Brain microvascular endothelial cell (primary cell): Measurements from ENCODE around the gene ADIPOR2.

Experiments used
- DNase-seq: peaks from one replicate; pipeline ENCODE4 v3.0.0-alpha.2; 2020
- H3K27ac ChIP-seq: fragments of 250-450 bp; sonication (Bioruptor Pico); 2 replicates; pipeline ENCODE4 v1.5.1; 2020; ENCODE audit warnings: mild to moderate bottlenecking, moderate library complexity
- H3K27me3 ChIP-seq: fragments of 250-450 bp; sonication (Bioruptor Pico); replicated peaks from 2 replicates; pipeline ENCODE4 v1.5.1; 2020; ENCODE audit warnings: mild to moderate bottlenecking
- H3K36me3 ChIP-seq: fragments of 250-450 bp; sonication (Bioruptor Pico); replicated peaks from 2 replicates; pipeline ENCODE4 v1.5.1; 2020; ENCODE audit warnings: mild to moderate bottlenecking
- H3K4me3 ChIP-seq: 2 replicates; pipeline ENCODE4 v1.5.1; 2011; ENCODE audit warnings: low read depth, mild to moderate bottlenecking, control low read depth, low read length, moderate library complexity
- in situ Hi-C: cut with HindIII; loops from 2 replicates; pipeline ENCODE4 v1.10.0; 2017; ENCODE audit warnings: low sequenced_read_pairs, low pct_ligation_motif_present
- TF ChIP-seq, protein P1 (sequence below): IDR thresholded peaks from 2 replicates; pipeline ENCODE4 v1.5.1; 2011; ENCODE audit warnings: low read depth, mild to moderate bottlenecking, moderate library complexity, low read length, control low read depth, inconsistent platforms; ENCODE audit errors: missing control alignments

ADIPOR2 gene

DNA sequence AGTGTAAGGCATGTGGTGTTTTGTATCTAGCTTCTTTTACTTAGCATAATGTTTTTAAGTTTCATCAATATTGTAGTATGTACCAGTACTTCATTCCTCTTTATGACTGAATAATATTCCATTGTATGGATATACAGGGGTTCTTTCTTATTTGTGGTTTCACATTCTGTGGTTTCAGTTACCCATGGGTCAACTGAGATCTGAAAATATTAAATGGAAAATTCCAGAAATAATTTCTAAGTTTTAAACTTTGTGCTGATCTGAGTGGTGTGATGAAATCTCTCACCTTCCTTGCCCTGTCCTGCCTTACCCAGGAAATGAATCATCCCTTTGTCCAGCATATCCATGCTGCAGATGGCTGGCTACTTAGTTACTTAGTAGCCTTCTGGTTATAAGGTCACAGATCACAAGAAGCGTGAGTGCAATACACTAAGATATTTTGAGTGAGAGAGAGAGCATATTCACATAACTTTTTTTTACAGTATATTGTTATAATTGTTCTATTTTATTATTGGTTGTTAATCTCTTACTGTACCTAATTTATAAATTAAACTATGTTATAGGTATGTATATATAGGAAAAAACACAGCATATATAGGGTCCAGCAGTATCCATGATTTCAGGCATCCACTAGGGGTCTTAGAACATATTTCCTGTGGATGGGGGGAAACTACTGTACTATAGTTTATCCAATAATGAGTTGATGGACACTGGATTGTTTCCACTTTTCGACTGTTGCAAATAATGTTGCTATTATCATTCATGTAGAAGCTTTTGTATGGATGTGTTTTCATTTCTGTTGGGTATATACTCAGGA, 69.9 kb downstream of the ADIPOR2 start:
- H3K27me3 ChIP-seq: no peaks in the 10 kb centered on the region
- no peak overlapping the region for H3K4me3 ChIP-seq
- peak; percentile 3 for DNase-seq
- TF ChIP-seq, protein P1, sequence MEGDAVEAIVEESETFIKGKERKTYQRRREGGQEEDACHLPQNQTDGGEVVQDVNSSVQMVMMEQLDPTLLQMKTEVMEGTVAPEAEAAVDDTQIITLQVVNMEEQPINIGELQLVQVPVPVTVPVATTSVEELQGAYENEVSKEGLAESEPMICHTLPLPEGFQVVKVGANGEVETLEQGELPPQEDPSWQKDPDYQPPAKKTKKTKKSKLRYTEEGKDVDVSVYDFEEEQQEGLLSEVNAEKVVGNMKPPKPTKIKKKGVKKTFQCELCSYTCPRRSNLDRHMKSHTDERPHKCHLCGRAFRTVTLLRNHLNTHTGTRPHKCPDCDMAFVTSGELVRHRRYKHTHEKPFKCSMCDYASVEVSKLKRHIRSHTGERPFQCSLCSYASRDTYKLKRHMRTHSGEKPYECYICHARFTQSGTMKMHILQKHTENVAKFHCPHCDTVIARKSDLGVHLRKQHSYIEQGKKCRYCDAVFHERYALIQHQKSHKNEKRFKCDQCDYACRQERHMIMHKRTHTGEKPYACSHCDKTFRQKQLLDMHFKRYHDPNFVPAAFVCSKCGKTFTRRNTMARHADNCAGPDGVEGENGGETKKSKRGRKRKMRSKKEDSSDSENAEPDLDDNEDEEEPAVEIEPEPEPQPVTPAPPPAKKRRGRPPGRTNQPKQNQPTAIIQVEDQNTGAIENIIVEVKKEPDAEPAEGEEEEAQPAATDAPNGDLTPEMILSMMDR: no peak
- H3K36me3 ChIP-seq: peaks cover 2% of the 10 kb centered on the region
- in situ Hi-C loops: no loop called here
- no peak overlapping the region for H3K27ac ChIP-seq

DNA sequence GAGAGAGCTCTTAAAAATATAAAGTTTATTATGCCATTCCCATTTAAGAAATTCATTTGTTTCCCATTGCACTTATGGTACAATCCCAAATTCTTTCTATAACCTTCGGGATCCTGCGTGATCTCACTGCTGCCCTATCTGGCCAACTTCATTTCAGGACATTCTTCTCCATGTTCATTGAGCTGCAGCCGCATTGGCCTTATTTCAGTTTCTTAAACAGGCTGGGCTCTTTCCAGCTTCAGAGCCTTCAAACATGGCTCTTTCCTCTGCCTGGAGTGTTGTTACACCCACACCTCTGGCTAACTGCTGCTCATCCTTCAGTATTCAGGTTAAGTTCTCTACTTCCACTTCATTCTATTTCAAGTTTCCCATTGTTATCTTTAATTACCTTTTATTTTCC, 71.0 kb downstream of the ADIPOR2 start:
- H3K27me3 ChIP-seq: no peaks in the 10 kb centered on the region
- H3K27ac ChIP-seq: no peak overlapping the region
- H3K36me3 ChIP-seq: peaks cover 2% of the 10 kb centered on the region
- H3K4me3 ChIP-seq: no peak overlapping the region
- TF ChIP-seq, protein P1: no peak
- no peak for DNase-seq
- in situ Hi-C loops: no loop called here

DNA sequence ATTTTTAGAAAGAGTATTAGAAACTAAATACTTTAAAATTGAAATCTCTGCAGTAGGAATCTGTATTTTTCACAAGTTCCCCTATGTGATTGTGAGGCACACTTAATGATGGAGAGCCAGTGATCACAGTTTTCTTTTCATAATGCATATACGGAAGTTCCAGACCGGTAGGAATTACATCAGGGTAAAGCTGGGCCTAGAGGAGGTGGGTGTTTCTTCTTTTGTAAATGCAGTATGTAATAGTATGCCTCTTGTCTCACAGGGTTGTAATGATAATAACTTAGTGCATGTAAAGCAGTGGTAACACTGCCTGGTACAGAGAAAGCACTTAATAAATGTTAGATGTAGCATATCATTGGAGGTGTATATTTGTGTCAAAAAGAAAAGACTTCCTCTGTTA, 72.3 kb downstream of the ADIPOR2 start:
- no peak overlapping the region for H3K27ac ChIP-seq
- no peaks in the 10 kb centered on the region for H3K27me3 ChIP-seq
- in situ Hi-C loops: no loop called here
- no peak for DNase-seq
- no peaks in the 10 kb centered on the region for H3K36me3 ChIP-seq
- TF ChIP-seq, protein P1: no peak
- H3K4me3 ChIP-seq: no peak overlapping the region

DNA sequence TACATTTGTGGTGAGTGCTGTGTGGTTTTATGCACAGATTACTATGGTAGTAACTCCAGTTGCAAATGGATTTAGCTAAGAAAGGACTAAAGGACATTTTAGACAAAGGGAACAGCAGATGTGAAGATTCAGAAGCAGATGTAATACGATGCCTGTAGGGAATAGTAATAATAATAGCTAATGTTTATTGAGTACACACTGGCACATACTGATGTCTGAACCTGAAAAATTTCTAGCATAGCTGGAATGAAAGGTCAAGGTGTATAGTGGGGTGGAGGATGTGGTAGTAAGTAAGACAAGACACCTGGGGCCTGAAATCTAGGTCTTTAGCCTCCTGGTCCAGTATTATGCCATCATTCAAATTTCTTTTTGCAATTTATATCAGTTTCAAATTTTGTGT, 75.2 kb downstream of the ADIPOR2 start:
- Histone ChIP-seq H3K4me3 (no peak overlapping the region), H3K27ac (no peak overlapping the region), H3K36me3 (no peaks in the 10 kb centered on the region), H3K27me3 (no peaks in the 10 kb centered on the region)
- in situ Hi-C loops: no loop called here
- DNase-seq: no peak
- TF ChIP-seq, protein P1: no peak

DNA sequence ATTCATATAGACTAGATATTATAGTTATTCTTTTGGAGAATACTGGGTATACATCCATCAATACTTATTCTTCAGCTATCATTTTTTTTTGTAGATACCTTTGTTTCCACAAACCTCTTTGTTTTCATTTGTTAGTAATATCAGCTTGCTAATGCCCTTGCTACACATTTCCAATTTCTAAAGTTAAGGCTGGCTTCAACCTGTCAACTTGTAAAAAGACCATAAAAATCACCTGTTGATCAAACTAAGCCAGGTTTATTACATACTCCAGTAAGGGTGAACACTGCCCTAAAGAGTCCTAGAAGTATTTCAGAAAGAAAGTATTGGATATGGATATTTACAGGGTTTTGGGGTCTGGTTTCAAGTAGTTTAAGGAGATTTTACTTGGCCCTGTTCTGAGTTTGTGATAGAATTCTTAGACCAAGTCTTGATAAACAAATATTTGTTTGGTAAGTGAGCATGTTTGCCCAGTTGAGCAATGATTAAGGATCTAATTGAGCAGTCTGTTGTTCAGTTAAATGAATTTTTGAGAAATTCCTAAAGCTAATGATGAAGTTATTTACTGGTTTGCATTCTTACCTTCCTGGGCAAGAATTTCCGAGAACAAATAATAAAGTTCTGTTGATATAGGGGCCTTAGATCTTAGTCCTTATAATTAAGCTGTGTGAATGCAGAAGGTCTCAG, 76.7 kb downstream of the ADIPOR2 start:
- Histone ChIP-seq H3K4me3 (no peak overlapping the region), H3K27me3 (no peaks in the 10 kb centered on the region), H3K27ac (no peak overlapping the region), H3K36me3 (no peaks in the 10 kb centered on the region)
- in situ Hi-C loops: no loop called here
- no peak for DNase-seq
- TF ChIP-seq, protein P1: no peak
